ENCODE results near the gene SPTBN4. TPM values are rescaled to one million over a fixed set of nuclear protein-coding genes. Genes with fewer than 3 reads are reported as not detected.
A peak's percentile ranks its signal among the peaks of the same experiment; 100 is the strongest.
"Not testable (repeated sequence)": the region's sequence is repeated elsewhere in the genome, so short reads cannot be mapped to it uniquely, and the experiment has no call there.

Gene SPTBN4
- total RNA-seq, 2 donors from 2014 or later: not detected

- H3K36me3 Mint-ChIP-seq: no peaks in the 10 kb centered on the region
- ATAC-seq (no peak), DNase-seq (ENCODE audit: low spot score) (no peak)
- H3K9me3 Mint-ChIP-seq: no peaks in the 10 kb centered on the region
- H3K4me3 Mint-ChIP-seq: no peak overlapping the region
- peaks cover 16 to 23% of the 10 kb centered on the region in 2 donors for H3K27me3 Mint-ChIP-seq
- no peaks in the 10 kb centered on the region for H3K4me1 Mint-ChIP-seq (ENCODE audit: low read depth in 2 of 2)
- H3K27ac Mint-ChIP-seq: no peak overlapping the region
Observed at GRCh38 chr19:40493778-40494177, 27.0 kb downstream of the SPTBN4 start.

- ATAC-seq: no peak
- Mint-ChIP-seq H3K27ac (no peak overlapping the region), H3K9me3 (no peaks in the 10 kb centered on the region), H3K4me3 (no peak overlapping the region), H3K27me3 (peaks cover 16 to 23% of the 10 kb centered on the region in 2 donors), H3K36me3 (no peaks in the 10 kb centered on the region), H3K4me1 (ENCODE audit: low read depth in 2 of 2) (no peaks in the 10 kb centered on the region)
- DNase-seq (ENCODE audit: low spot score): no peak
Observed at GRCh38 chr19:40494191-40494838, 27.5 kb downstream of the SPTBN4 start.

GRCh38 chr19:40497214-40497613 lies 30.4 kb downstream of the SPTBN4 start:
- ATAC-seq: peak; percentile 22 to 40
- no peaks in the 10 kb centered on the region for H3K4me1 Mint-ChIP-seq (ENCODE audit: low read depth in 2 of 2)
- H3K4me3 Mint-ChIP-seq: no peak overlapping the region
- no peaks in the 10 kb centered on the region for H3K36me3 Mint-ChIP-seq
- H3K27me3 Mint-ChIP-seq: peaks cover 25 to 27% of the 10 kb centered on the region in 2 donors
- no peaks in the 10 kb centered on the region for H3K9me3 Mint-ChIP-seq
- DNase-seq (ENCODE audit: low spot score): no peak
- no peak overlapping the region for H3K27ac Mint-ChIP-seq

GRCh38 chr19:40499320-40499719 lies 32.5 kb downstream of the SPTBN4 start:
- no peak overlapping the region for H3K4me3 Mint-ChIP-seq
- ATAC-seq: no peak
- H3K36me3 Mint-ChIP-seq: no peaks in the 10 kb centered on the region
- no peak overlapping the region for H3K27ac Mint-ChIP-seq
- H3K9me3 Mint-ChIP-seq: no peaks in the 10 kb centered on the region
- no peak for DNase-seq (ENCODE audit: low spot score)
- peaks cover 23 to 36% of the 10 kb centered on the region in 2 donors for H3K27me3 Mint-ChIP-seq
- H3K4me1 Mint-ChIP-seq (ENCODE audit: low read depth in 2 of 2): no peaks in the 10 kb centered on the region

- DNase-seq (ENCODE audit: low spot score); H3K4me1 Mint-ChIP-seq (ENCODE audit: low read depth in 2 of 2); H3K36me3 Mint-ChIP-seq; H3K4me3 Mint-ChIP-seq; H3K27ac Mint-ChIP-seq; ATAC-seq; H3K9me3 Mint-ChIP-seq: not testable (repeated sequence)
- peaks cover 23 to 40% of the 10 kb centered on the region in 2 donors for H3K27me3 Mint-ChIP-seq
Observed at GRCh38 chr19:40500678-40501530, 34.1 kb downstream of the SPTBN4 start.

GRCh38 chr19:40501599-40501998 lies 34.8 kb downstream of the SPTBN4 start:
- H3K9me3 Mint-ChIP-seq: no peaks in the 10 kb centered on the region
- H3K4me1 Mint-ChIP-seq (ENCODE audit: low read depth in 2 of 2): no peaks in the 10 kb centered on the region
- no peak for ATAC-seq
- no peak for DNase-seq (ENCODE audit: low spot score)
- no peaks in the 10 kb centered on the region for H3K36me3 Mint-ChIP-seq
- H3K4me3 Mint-ChIP-seq: no peak overlapping the region
- H3K27ac Mint-ChIP-seq: no peak overlapping the region
- H3K27me3 Mint-ChIP-seq: peaks cover 24 to 41% of the 10 kb centered on the region in 2 donors

GRCh38 chr19:40502081-40502480 lies 35.3 kb downstream of the SPTBN4 start:
- Mint-ChIP-seq H3K27me3 (peaks cover 24 to 41% of the 10 kb centered on the region in 2 donors), H3K9me3 (no peaks in the 10 kb centered on the region), H3K4me3 (no peak overlapping the region), H3K27ac (no peak overlapping the region), H3K4me1 (ENCODE audit: low read depth in 2 of 2) (no peaks in the 10 kb centered on the region), H3K36me3 (no peaks in the 10 kb centered on the region)
- ATAC-seq (no peak), DNase-seq (ENCODE audit: low spot score) (no peak)

- ATAC-seq (no peak), DNase-seq (ENCODE audit: low spot score) (no peak)
- Mint-ChIP-seq H3K36me3 (no peaks in the 10 kb centered on the region), H3K27me3 (peaks cover 22 to 43% of the 10 kb centered on the region in 2 donors), H3K9me3 (no peaks in the 10 kb centered on the region), H3K4me3 (no peak overlapping the region), H3K27ac (no peak overlapping the region), H3K4me1 (ENCODE audit: low read depth in 2 of 2) (no peaks in the 10 kb centered on the region)
Observed at GRCh38 chr19:40502647-40503319, 36.0 kb downstream of the SPTBN4 start.

- H3K4me1 Mint-ChIP-seq (ENCODE audit: low read depth in 2 of 2): no peaks in the 10 kb centered on the region
- H3K9me3 Mint-ChIP-seq: no peaks in the 10 kb centered on the region
- no peak for DNase-seq (ENCODE audit: low spot score)
- no peaks in the 10 kb centered on the region for H3K36me3 Mint-ChIP-seq
- peaks cover 21 to 47% of the 10 kb centered on the region in 2 donors for H3K27me3 Mint-ChIP-seq
- no peak overlapping the region for H3K27ac Mint-ChIP-seq
- H3K4me3 Mint-ChIP-seq: no peak overlapping the region
- no peak for ATAC-seq
Observed at GRCh38 chr19:40503320-40503695, 36.5 kb downstream of the SPTBN4 start.

GRCh38 chr19:40506099-40506498 lies 39.3 kb downstream of the SPTBN4 start:
- Mint-ChIP-seq H3K36me3 (no peaks in the 10 kb centered on the region), H3K9me3 (no peaks in the 10 kb centered on the region), H3K4me1 (ENCODE audit: low read depth in 2 of 2) (no peaks in the 10 kb centered on the region), H3K27ac (no peak overlapping the region), H3K27me3 (peaks cover 28 to 52% of the 10 kb centered on the region in 2 donors), H3K4me3 (no peak overlapping the region)
- DNase-seq (ENCODE audit: low spot score) (no peak), ATAC-seq (no peak)

GRCh38 chr19:40507892-40508291 lies 41.1 kb downstream of the SPTBN4 start:
- H3K27ac Mint-ChIP-seq: no peak overlapping the region
- no peak overlapping the region for H3K4me3 Mint-ChIP-seq
- peaks cover 38 to 54% of the 10 kb centered on the region in 2 donors for H3K27me3 Mint-ChIP-seq
- no peaks in the 10 kb centered on the region for H3K36me3 Mint-ChIP-seq
- H3K9me3 Mint-ChIP-seq: no peaks in the 10 kb centered on the region
- no peak for ATAC-seq
- DNase-seq (ENCODE audit: low spot score): no peak
- H3K4me1 Mint-ChIP-seq (ENCODE audit: low read depth in 2 of 2): peaks cover 0 to 2% of the 10 kb centered on the region in 2 donors

GRCh38 chr19:40508739-40509260 lies 42.0 kb downstream of the SPTBN4 start:
- H3K9me3 Mint-ChIP-seq: no peaks in the 10 kb centered on the region

GRCh38 chr19:40510526-40511115 lies 43.8 kb downstream of the SPTBN4 start:
- H3K36me3 Mint-ChIP-seq: no peaks in the 10 kb centered on the region
- DNase-seq (ENCODE audit: low spot score) (no peak), ATAC-seq (no peak)
- no peak overlapping the region for H3K27ac Mint-ChIP-seq
- H3K4me3 Mint-ChIP-seq: no peak overlapping the region
- no peaks in the 10 kb centered on the region for H3K9me3 Mint-ChIP-seq
- peaks cover 43 to 46% of the 10 kb centered on the region in 2 donors for H3K27me3 Mint-ChIP-seq
- H3K4me1 Mint-ChIP-seq (ENCODE audit: low read depth in 2 of 2): peaks cover 0 to 2% of the 10 kb centered on the region in 2 donors

More at GRCh38 chr19:40508739-40509260, 42.0 kb downstream of the SPTBN4 start:
- H3K27ac Mint-ChIP-seq: no peak overlapping the region
- H3K4me1 Mint-ChIP-seq (ENCODE audit: low read depth in 2 of 2): peaks cover 0 to 2% of the 10 kb centered on the region in 2 donors
- no peaks in the 10 kb centered on the region for H3K36me3 Mint-ChIP-seq
- no peak overlapping the region for H3K4me3 Mint-ChIP-seq
- DNase-seq (ENCODE audit: low spot score) (no peak), ATAC-seq (no peak)
- H3K27me3 Mint-ChIP-seq: peaks cover 43 to 53% of the 10 kb centered on the region in 2 donors
